Testis (tissue), 3 donors: ENCODE results near the gene TYK2. TPM values are rescaled to one million over a fixed set of nuclear protein-coding genes. Genes with fewer than 3 reads are reported as not detected.

Experiments used
- DNase-seq: peaks from one replicate; pipeline ENCODE4 v3.0.0-alpha.2; 2019
- H3K27ac ChIP-seq, 2 donors: fragments of 200-600 bp; sonication (generic); one replicate each; pipeline ENCODE4 v1.5.1; 2019
- H3K27me3 ChIP-seq: fragments of 200-600 bp; sonication (generic); one replicate; pipeline ENCODE4 v1.5.1; 2019
- H3K36me3 ChIP-seq: fragments of 200-600 bp; sonication (generic); one replicate; pipeline ENCODE4 v1.5.1; 2017; ENCODE audit warnings: low read depth; ENCODE audit errors: missing control alignments
- H3K4me1 ChIP-seq: fragments of 200-600 bp; sonication (generic); one replicate; pipeline ENCODE4 v1.5.1; 2019
- H3K4me3 ChIP-seq, 2 donors: fragments of 200-600 bp; sonication (generic); one replicate each; pipeline ENCODE4 v1.5.1; 2017 to 2019
- H3K9me3 ChIP-seq: fragments of 200-600 bp; sonication (generic); one replicate; pipeline ENCODE4 v1.5.1; 2017
- POLR2A ChIP-seq: fragments of 450-650 bp; IDR thresholded peaks from one replicate; pipeline ENCODE4 v1.6.1; 2017; ENCODE audit warnings: antibody characterized with exemption, mild to moderate bottlenecking, moderate library complexity
- WGBS, 2 donors: methylation state at CpG; one replicate each; pipeline ENCODE4 v1.1.5; 2018; 5-methylcytosine and 5-hydroxymethylcytosine counted together
- intact Hi-C: fragments of 100-400 bp; cut with DNase I; formaldehyde crosslinking; loops from one replicate; pipeline ENCODE4 v1.15.1; 2023; ENCODE audit warnings: low total_unique reads
- polyA plus RNA-seq: library from polyadenylated mRNA; stranded (reverse); fragments of 350-450 nt; fragmentation: Illumina TruSeq; extraction: RNeasy Lipid Tissue Mini Kit (QIAGEN cat#74804); gene quantifications from one replicate; pipeline ENCODE4 v1.2.3, GENCODE V29; 2014; ENCODE audit warnings: low read depth, low replicate concordance; ENCODE audit not compliant: insufficient read depth
- total RNA-seq, 2 donors: library from RNA; depleted of rRNA; stranded (reverse); fragments of >200 nt; gene quantifications; one replicate each; pipeline ENCODE4 v1.2.3, GENCODE V29; 2016
- TF ChIP-seq, protein P1 (sequence below), 3 experiments: fragments of 450-650 bp in 2 of 3; fragments of 200-600 bp in 1 of 3; sonication (generic) in 1 of 3; IDR thresholded peaks; one replicate each; pipeline ENCODE4 v1.5.1; 2016 to 2019; ENCODE audit warnings: antibody characterized with exemption in 3 of 3, mild to moderate bottlenecking in 2 of 3, moderate library complexity in 1 of 3

Gene TYK2
- total and polyA plus RNA-seq, 3 donors from 2014 or later = 47.6 to 113 (median 112) TPM

DNA sequence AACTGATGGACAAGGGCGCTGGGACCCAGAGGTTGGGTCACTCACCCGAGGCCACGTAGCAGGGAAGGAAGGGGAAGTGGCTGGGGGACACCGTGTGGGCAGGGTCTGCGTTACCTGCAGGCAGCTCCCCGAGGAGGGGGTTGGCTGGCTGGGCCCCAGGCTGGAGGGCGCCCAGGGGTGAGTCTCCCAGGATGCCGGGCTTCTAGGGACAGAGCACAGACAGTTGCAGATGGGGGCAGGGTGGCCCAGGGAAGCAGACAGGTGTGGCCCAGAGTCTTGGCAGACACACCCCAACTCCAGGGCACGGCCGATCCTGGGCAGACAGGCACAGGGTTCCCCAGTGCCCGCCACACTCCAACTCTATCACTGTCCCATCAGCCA is 59.0 kb downstream of the TYK2 start:
- H3K36me3 ChIP-seq = no peaks in the 10 kb centered on the region
- 91 to 94% methylated on average over 4 to 7 of the region's 11 CpGs for WGBS, 2 donors
- no peaks in the 10 kb centered on the region for H3K9me3 ChIP-seq
- no peak for TF ChIP-seq POLR2A
- TF ChIP-seq, protein P1, sequence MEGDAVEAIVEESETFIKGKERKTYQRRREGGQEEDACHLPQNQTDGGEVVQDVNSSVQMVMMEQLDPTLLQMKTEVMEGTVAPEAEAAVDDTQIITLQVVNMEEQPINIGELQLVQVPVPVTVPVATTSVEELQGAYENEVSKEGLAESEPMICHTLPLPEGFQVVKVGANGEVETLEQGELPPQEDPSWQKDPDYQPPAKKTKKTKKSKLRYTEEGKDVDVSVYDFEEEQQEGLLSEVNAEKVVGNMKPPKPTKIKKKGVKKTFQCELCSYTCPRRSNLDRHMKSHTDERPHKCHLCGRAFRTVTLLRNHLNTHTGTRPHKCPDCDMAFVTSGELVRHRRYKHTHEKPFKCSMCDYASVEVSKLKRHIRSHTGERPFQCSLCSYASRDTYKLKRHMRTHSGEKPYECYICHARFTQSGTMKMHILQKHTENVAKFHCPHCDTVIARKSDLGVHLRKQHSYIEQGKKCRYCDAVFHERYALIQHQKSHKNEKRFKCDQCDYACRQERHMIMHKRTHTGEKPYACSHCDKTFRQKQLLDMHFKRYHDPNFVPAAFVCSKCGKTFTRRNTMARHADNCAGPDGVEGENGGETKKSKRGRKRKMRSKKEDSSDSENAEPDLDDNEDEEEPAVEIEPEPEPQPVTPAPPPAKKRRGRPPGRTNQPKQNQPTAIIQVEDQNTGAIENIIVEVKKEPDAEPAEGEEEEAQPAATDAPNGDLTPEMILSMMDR (IDR thresholded peaks at IDR 0.05) = no peak
- no peak overlapping the region for H3K27ac ChIP-seq
- no peak overlapping the region for H3K4me3 ChIP-seq
- intact Hi-C loops = no loop called here
- H3K27me3 ChIP-seq = no peaks in the 10 kb centered on the region
- DNase-seq = no peak
- H3K4me1 ChIP-seq = peaks cover 1% of the 10 kb centered on the region

DNA sequence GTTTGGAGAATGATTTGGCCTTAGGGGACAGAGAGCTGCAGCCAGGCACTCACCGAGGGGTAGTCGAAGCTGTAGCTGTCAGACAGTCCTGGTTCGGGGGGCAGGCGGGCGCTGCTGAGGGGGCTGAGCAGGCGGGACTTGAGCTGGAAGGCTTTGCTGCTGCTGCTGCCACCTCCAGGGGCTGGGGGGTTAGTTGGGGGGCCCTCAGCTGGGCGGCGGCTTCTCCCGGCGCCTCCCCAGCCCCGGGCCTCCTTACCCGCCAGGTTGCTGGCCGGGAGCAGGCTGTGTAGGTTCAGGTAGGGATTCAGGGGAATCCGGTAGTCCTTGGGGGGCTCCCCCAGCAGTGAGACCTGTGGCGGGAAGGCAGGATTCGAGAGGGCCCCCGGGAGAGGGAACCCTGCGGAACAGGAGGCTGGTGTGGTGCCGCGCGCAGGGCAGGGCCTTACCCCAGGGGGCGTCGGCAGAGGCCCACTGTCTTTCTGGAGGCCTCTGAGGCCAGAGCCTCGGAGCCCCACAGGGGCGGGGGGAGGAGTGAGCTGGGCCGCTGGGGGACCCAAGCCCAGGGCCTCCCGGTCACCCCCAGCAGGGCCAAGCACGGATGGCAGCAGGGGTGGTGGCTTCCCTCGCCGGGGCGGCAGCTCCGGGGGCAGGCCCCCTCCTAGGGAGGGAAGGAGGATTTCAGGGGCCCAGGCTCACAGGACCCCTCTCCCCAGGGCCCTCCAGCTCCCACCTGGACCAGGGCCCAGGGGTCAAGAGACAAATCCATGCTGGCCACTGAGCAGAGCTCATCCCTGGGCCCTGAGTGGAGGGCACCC is 59.6 kb downstream of the TYK2 start:
- WGBS, 2 donors = 92 to 94% methylated on average over 12 to 32 of the region's 32 CpGs
- no peaks in the 10 kb centered on the region for H3K36me3 ChIP-seq
- H3K27me3 ChIP-seq = no peaks in the 10 kb centered on the region

DNA sequence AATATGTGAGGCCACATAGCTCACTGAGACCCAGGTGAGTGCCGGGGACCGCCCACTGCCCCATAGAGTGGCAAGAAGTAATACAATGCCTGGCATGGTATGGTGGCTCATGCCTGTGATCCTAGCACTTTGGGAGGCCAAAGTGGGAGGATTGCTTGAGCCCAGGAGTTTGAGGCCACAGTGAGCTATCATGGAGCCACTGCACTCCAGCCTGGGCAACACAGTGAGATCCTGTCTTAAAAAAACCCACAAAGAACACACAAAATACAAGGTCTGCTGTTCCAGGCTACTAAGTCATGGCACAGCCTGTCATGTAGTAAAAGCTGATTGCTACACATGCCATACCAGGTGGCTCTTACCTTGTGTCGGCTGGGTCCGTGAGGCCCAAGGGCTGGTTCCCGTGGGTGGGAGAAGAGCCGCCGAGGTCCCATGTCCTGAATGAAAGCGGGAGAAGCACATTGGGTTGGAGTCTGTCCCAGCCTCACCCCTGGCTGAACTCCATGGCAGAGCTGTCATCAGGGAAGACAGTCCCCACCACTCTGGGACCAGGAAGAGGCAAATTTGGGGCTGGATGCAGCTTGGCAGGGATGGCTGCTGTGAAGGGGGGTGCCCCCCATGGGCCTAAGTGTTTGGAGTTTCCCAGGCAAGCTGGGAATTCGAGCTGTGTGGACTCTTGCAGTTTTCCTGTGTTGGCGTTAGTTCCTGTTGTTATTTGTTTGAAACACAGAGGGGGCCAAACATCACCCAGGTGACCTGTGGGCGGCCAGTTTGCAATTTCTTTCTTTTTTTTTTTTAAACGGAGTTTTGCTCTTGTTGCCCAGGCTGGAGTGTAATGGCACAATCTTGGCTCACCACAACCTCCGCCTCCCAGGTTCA is 61.3 kb downstream of the TYK2 start:
- no peaks in the 10 kb centered on the region for H3K36me3 ChIP-seq
- no peak overlapping the region for H3K4me3 ChIP-seq
- TF ChIP-seq, protein P1 (IDR thresholded peaks at IDR 0.05) = no peak
- no peak for TF ChIP-seq POLR2A
- H3K27me3 ChIP-seq = no peaks in the 10 kb centered on the region
- H3K4me1 ChIP-seq = peaks cover 14% of the 10 kb centered on the region
- intact Hi-C loops = loop anchor here (5.0 kb wide), 1 partner anchor 47 kb away; the partner anchor contains the start of gene ICAM1
- no peak overlapping the region for H3K27ac ChIP-seq
- WGBS, 2 donors = 90 to 94% methylated on average over 13 of the region's 13 CpGs
- no peaks in the 10 kb centered on the region for H3K9me3 ChIP-seq
- DNase-seq = no peak

More for the DNA sequence above, 59.6 kb downstream of the TYK2 start:
- Histone ChIP-seq H3K4me3 (no peak overlapping the region), H3K9me3 (no peaks in the 10 kb centered on the region), H3K27ac (no peak overlapping the region), H3K4me1 (peaks cover 7% of the 10 kb centered on the region)
- intact Hi-C loops = no loop called here
- DNase-seq = no peak
- TF ChIP-seq, protein P1 (IDR thresholded peaks at IDR 0.05) = no peak
- no peak for TF ChIP-seq POLR2A

DNA sequence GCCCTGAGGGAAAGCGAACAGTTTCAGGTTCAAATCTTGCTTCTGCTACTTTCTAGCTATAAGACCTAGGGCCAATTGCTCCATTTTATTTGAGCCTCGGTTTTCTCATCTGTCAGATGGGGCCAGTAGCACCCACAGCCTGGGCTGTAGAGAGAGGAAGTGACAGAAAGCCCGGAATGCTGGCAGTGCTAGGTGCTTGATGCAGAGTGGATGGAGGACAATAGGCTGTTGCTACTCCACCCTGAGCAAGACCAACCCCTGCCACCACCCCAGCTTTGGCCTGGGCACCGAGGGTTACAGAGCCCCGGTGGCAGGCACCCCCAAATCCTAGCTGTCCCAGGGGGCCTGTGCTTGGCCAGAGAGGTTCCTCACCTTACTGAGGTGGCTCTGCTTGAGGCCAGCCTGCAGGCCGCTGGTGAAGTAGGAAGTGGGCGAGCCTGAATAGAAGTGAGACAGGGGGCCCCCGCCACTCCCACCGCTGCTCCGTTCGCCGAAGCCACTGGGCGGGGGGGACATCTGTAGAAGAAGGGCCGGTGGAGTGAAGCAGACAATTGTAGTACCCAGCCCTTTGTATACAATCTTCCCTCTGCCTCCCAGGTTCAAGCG is 62.4 kb downstream of the TYK2 start:
- no peaks in the 10 kb centered on the region for H3K36me3 ChIP-seq
- 92 to 94% methylated on average over 13 to 15 of the region's 15 CpGs for WGBS, 2 donors
- TF ChIP-seq, protein P1 (IDR thresholded peaks at IDR 0.05) = no peak
- no peak for TF ChIP-seq POLR2A

More for the DNA sequence above, 62.4 kb downstream of the TYK2 start:
- DNase-seq = no peak
- no peak overlapping the region for H3K4me3 ChIP-seq
- intact Hi-C loops = loop anchor here (5.0 kb wide), 1 partner anchor 46 kb away; the partner anchor contains the start of gene ICAM1
- H3K27ac ChIP-seq = no peak overlapping the region
- H3K4me1 ChIP-seq = peaks cover 14% of the 10 kb centered on the region
- no peaks in the 10 kb centered on the region for H3K27me3 ChIP-seq
- no peaks in the 10 kb centered on the region for H3K9me3 ChIP-seq
